GM12878 (cell line): ENCODE results near the gene TBC1D2B. TPM values are rescaled to one million over a fixed set of nuclear protein-coding genes. Genes with fewer than 3 reads are reported as not detected.

Experiments
- ATAC-seq: fragments of 200-7000 bp; cut with Tn5 transposase; 3 replicates; pipeline ENCODE4 v1.9.1; 2020; ENCODE audit warnings: mild to moderate bottlenecking, moderate library complexity
- BruUV-seq: library from RNA; stranded (reverse); fragments of 400-500 nt; replicated peaks from 2 replicates; lab custom pipeline; 2021; lab: Mats Ljungman, UMichigan
- CTCF ChIA-PET: fragments of 300-600 bp; sonication (Branson Sonifier 250); formaldehyde crosslinking; extraction: SDS; loops from one replicate; lab custom pipeline; 2021; ENCODE audit warnings: inconsistent platforms; lab: Yijun Ruan, JAX
- POLR2A ChIA-PET: fragments of 350-600 bp; formaldehyde crosslinking; extraction: SDS; loops from one replicate; lab custom pipeline; 2021; ENCODE audit warnings: inconsistent platforms; lab: Charles Lee
- RAD21 ChIA-PET: fragments of 300-600 bp; sonication (Branson Sonifier 250); formaldehyde crosslinking; loops from one replicate; lab custom pipeline; 2023; ENCODE audit warnings: antibody characterized with exemption; ENCODE audit not compliant: unreplicated experiment; lab: Charles Lee
- SMC1A ChIA-PET: fragments of 300-600 bp; sonication (Branson Sonifier 250); formaldehyde crosslinking; loops from one replicate; lab custom pipeline; 2023; ENCODE audit not compliant: unreplicated experiment, uncharacterized antibody; lab: Charles Lee
- DNase-seq: peaks from one replicate; pipeline ENCODE4 v3.0.0-alpha.2; 2011; ENCODE audit warnings: low read depth, low spot score
- FAIRE-seq: peaks from 3 replicates; lab custom pipeline; 2011; peaks lifted over from hg19 to GRCh38; lab: Jason Lieb, UNC
- H2AFZ ChIP-seq: 2 replicates; pipeline ENCODE4 v1.6.0; 2011; ENCODE audit warnings: low read depth, low read length, control low read depth; ENCODE audit not compliant: control insufficient read depth
- H3K27ac ChIP-seq: 2 replicates; pipeline ENCODE4 v1.5.1; 2011; ENCODE audit warnings: control low read depth; ENCODE audit not compliant: control insufficient read depth, insufficient read depth
- H3K27me3 ChIP-seq, 2 experiments: replicated peaks in 1 of 2; 2 replicates each; pipeline versions ENCODE4 v1.6.0 to v1.6.1; 2011; ENCODE audit warnings: low read length in 1 of 2; ENCODE audit not compliant: control insufficient read depth in 2 of 2, insufficient read depth in 2 of 2
- H3K36me3 ChIP-seq, 2 experiments: 2 replicates each; pipeline ENCODE4 v1.5.1; 2011; ENCODE audit warnings: low read length in 1 of 2; ENCODE audit not compliant: control insufficient read depth in 2 of 2, insufficient read depth in 2 of 2
- H3K4me1 ChIP-seq: 2 replicates; pipeline ENCODE4 v1.6.1; 2011; ENCODE audit warnings: mild to moderate bottlenecking, low read length, moderate library complexity, mixed read lengths; ENCODE audit not compliant: control insufficient read depth, insufficient read depth
- H3K4me2 ChIP-seq: 2 replicates; pipeline ENCODE4 v1.6.0; 2011; ENCODE audit warnings: control low read depth; ENCODE audit not compliant: control insufficient read depth, insufficient read depth
- H3K4me3 ChIP-seq: fragments of 200-600 bp; sonication (generic); 2 replicates; pipeline ENCODE4 v1.5.1; 2016
- H3K79me2 ChIP-seq: 2 replicates; pipeline ENCODE4 v1.6.0; 2011; ENCODE audit warnings: low read length; ENCODE audit not compliant: control insufficient read depth, insufficient read depth
- H3K9ac ChIP-seq: 2 replicates; pipeline ENCODE4 v1.8.0; 2011; ENCODE audit warnings: low read length, control low read depth, mixed read lengths; ENCODE audit not compliant: control insufficient read depth, insufficient read depth
- H3K9me3 ChIP-seq: replicated peaks from 3 replicates; pipeline ENCODE4 v1.5.1; 2011; ENCODE audit warnings: mild to moderate bottlenecking, low read length; ENCODE audit not compliant: control insufficient read depth, insufficient read depth
- H4K20me1 ChIP-seq: 2 replicates; pipeline ENCODE4 v1.6.0; 2011; ENCODE audit not compliant: control insufficient read depth, insufficient read depth
- ASH2L ChIP-seq: fragments of 300-600, 200-600 bp; sonication (generic); IDR thresholded peaks from 2 replicates; pipeline ENCODE4 v1.6.1; 2017; ENCODE audit warnings: low read depth, mild to moderate bottlenecking, borderline replicate concordance
- ATF7 ChIP-seq: fragments of 450-650 bp; IDR thresholded peaks from 2 replicates; pipeline ENCODE4 v1.6.1; 2016; ENCODE audit warnings: low read depth, mild to moderate bottlenecking
- HDGF ChIP-seq: fragments of 450-650 bp; IDR thresholded peaks from 2 replicates; pipeline ENCODE4 v1.6.1; 2016; ENCODE audit warnings: antibody characterized with exemption
- IKZF1 ChIP-seq: fragments of 450-650 bp; conservative IDR thresholded peaks from 2 replicates; pipeline ENCODE4 v1.6.1; 2017; ENCODE audit warnings: antibody characterized with exemption, mild to moderate bottlenecking
- NKRF ChIP-seq: fragments of 450-650 bp; conservative IDR thresholded peaks from 2 replicates; pipeline ENCODE4 v1.6.1; 2017; ENCODE audit warnings: mild to moderate bottlenecking, moderate library complexity
- POLR2A ChIP-seq: IDR thresholded peaks from 2 replicates; pipeline ENCODE4 v1.6.1; 2011; ENCODE audit warnings: low read depth, mild to moderate bottlenecking, low read length
- RELB ChIP-seq: fragments of 450-650 bp; IDR thresholded peaks from 2 replicates; pipeline ENCODE4 v1.6.1; 2017; ENCODE audit warnings: low read depth, mild to moderate bottlenecking, moderate library complexity
- YY1 ChIP-seq: IDR thresholded peaks from 2 replicates; pipeline ENCODE4 v1.6.1; 2011; ENCODE audit warnings: low read depth, mild to moderate bottlenecking, low read length
- WGBS: methylation state at CpG from one replicate; pipeline ENCODE4 v1.1.6; 2016; ENCODE audit warnings: low lambda C conversion rate; ENCODE audit not compliant: insufficient replicate concordance, insufficient coverage; ENCODE audit errors: missing lambda C conversion rate; 5-methylcytosine and 5-hydroxymethylcytosine counted together
- in situ Hi-C: fragments of 300-500 bp; cut with MboI; formaldehyde crosslinking; loops from 9 replicates; pipeline ENCODE4 v1.14.3; 2018; ENCODE audit warnings: mixed read lengths
- intact Hi-C: fragments of 100-400 bp; cut with micrococcal nuclease; formaldehyde crosslinking; loops from one replicate; pipeline ENCODE4 v1.14.2; 2022; ENCODE audit not compliant: unreplicated experiment
- polyA plus RNA-seq, 11 experiments: library from polyadenylated mRNA; depleted of rRNA in 4 of 11; unstranded in 6 of 11; stranded (reverse) in 5 of 11; fragments of >200 nt; fragmentation: Nextera tagmentation in 4 of 11; fragmentation: Illumina TruSeq in 1 of 11; extraction: Ambion mirVana in 4 of 11; extraction: Trizol in 1 of 11; gene quantifications; 1 replicate in 1 of 11; 2 replicates in 10 of 11; pipeline versions ENCODE4 v1.2.1 to v1.2.3, GENCODE V29; 2011 to 2016; ENCODE audit warnings: inconsistent platforms in 2 of 11, missing spikeins in 2 of 11, low read depth in 1 of 11
- total RNA-seq, 4 experiments: library from RNA; depleted of rRNA in 3 of 4; stranded (reverse); fragments of >200 nt in 3 of 4; fragmentation: Illumina TruSeq in 1 of 4; extraction: Trizol in 1 of 4; gene quantifications; 2 replicates each; pipeline versions ENCODE4 v1.2.1 to v1.2.3, GENCODE V29; 2013 to 2021
- TF ChIP-seq, protein P1 (sequence below): fragments of 450-650 bp; IDR thresholded peaks from 2 replicates; pipeline ENCODE4 v1.6.1; 2017; ENCODE audit warnings: mild to moderate bottlenecking, moderate library complexity

TBC1D2B gene
- total and polyA plus RNA-seq, 10 of the 15 experiments (the other 5 are each of a cell fraction or from before 2014, with no cell fraction given): 1.3 to 53.4 (median 19.4) TPM

DNA sequence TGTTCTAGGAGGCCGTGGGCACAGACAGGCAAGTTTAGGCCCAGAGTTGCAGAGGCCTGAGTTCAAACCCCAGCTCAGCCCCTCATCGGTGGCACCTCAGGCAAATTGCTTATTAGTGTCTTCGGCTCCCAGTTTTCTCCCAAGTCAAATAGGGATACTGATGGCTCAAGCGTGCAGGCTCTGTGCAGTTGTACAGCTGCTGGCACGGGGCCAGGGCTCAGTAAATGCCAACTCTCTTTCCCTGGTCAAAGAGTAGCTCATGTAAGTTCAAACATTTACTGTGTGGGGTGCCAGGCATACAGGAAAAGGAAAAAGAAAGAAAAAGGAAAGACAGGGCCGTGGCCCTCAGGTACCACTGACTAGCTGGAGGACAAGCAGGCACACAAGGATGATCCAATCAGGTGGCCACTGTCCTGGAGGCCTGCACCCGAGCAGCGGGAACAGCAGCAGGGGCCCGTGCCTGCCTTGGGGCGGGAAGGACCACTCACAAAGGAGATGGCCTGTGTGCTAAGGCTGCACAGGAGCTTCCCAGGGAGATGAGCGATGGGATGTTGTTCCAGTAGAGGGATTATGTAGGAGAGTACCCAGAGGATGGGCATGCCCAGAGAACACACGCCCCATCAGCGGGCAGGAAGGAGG, 70.8 kb downstream of the TBC1D2B start (continued):
- TF ChIP-seq IKZF1 (no peak), ASH2L (no peak)

DNA sequence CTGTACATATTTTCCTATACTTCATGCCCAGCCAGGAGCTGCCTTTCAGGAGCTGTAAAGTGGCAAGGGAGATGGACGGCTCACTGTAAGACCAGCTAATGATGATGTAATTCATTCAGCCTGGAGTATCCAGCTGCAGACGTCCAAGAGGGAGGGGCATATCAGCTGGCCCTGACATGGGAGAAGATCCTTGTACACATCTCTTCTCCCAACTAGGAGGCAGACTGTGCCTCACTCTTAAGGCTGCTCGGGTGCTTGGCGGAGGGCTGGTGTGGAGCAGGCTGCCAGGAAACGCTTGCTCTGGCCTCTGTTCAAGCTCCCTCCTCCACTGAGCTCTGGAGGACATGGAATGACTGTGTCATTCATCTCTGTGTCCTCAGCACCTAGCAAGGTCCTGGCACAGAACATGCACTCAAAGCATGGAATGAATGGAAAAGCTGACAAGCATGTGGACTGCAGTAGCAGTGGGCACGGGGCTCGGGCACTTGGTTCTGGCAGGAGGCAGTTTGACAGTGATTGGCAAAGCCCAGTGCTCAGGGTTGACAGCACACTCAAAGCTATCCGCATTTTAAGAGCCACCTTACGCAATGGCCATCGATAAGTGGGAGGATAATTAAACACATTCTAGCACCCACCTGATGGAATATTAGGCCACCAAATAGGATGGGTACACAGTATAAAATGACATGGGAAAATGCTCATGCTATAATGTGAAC, 72.4 kb downstream of the TBC1D2B start:
- DNase-seq (no peak), FAIRE-seq (no peak), ATAC-seq (no peak; the same call in 2 of the 3 replicates)
- H4K20me1 ChIP-seq: no peaks in the 10 kb centered on the region
- no peaks in the 10 kb centered on the region for H3K27me3 ChIP-seq
- H3K79me2 ChIP-seq: no peaks in the 10 kb centered on the region; the same call in 1 of the 2 replicates
- peaks cover 17% of the 10 kb centered on the region for H3K4me1 ChIP-seq
- peak overlapping the region; percentile 80 for H3K27ac ChIP-seq
- H2AFZ ChIP-seq: no peak overlapping the region
- ChIA-PET RAD21 (interaction anchor here (0.6 to 2.0 kb wide), 17 partner anchors 11 to 235 kb away, joined by 3 to 22 read pairs (median 5); no protein-coding TSS in a partner anchor), SMC1A (interaction anchor here (0.8 to 3.7 kb wide), 18 partner anchors 11 to 668 kb away, joined by 3 to 28 read pairs (median 4); no protein-coding TSS in a partner anchor), CTCF (interaction anchor here (0.6 to 9.4 kb wide), 16 partner anchors 9 to 107 kb away, joined by 3 to 60 read pairs (median 4); no protein-coding TSS in a partner anchor), POLR2A (interaction anchor here (0.6 to 1.4 kb wide), 7 partner anchors 12 to 65 kb away, joined by 3 to 4 read pairs (median 3); no protein-coding TSS in a partner anchor)
- H3K36me3 ChIP-seq: peaks cover 19 to 32% of the 10 kb centered on the region in 2 experiments; a peak in 3 of 4 replicates
- 0 out of 2 replicates have a peak, but pooled peaks have one; percentile 13 for TF ChIP-seq HDGF
- no peak for TF ChIP-seq YY1
- TF ChIP-seq ATF7: peak; percentile 8; the same call in 1 of the 2 replicates
- TF ChIP-seq, protein P1, sequence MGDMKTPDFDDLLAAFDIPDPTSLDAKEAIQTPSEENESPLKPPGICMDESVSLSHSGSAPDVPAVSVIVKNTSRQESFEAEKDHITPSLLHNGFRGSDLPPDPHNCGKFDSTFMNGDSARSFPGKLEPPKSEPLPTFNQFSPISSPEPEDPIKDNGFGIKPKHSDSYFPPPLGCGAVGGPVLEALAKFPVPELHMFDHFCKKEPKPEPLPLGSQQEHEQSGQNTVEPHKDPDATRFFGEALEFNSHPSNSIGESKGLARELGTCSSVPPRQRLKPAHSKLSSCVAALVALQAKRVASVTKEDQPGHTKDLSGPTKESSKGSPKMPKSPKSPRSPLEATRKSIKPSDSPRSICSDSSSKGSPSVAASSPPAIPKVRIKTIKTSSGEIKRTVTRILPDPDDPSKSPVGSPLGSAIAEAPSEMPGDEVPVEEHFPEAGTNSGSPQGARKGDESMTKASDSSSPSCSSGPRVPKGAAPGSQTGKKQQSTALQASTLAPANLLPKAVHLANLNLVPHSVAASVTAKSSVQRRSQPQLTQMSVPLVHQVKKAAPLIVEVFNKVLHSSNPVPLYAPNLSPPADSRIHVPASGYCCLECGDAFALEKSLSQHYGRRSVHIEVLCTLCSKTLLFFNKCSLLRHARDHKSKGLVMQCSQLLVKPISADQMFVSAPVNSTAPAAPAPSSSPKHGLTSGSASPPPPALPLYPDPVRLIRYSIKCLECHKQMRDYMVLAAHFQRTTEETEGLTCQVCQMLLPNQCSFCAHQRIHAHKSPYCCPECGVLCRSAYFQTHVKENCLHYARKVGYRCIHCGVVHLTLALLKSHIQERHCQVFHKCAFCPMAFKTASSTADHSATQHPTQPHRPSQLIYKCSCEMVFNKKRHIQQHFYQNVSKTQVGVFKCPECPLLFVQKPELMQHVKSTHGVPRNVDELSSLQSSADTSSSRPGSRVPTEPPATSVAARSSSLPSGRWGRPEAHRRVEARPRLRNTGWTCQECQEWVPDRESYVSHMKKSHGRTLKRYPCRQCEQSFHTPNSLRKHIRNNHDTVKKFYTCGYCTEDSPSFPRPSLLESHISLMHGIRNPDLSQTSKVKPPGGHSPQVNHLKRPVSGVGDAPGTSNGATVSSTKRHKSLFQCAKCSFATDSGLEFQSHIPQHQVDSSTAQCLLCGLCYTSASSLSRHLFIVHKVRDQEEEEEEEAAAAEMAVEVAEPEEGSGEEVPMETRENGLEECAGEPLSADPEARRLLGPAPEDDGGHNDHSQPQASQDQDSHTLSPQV: no peak
- no peak for TF ChIP-seq NKRF
- no peak for TF ChIP-seq POLR2A
- no peak for TF ChIP-seq RELB
- intact Hi-C loops (loop anchor here (5.0 kb wide), 2 partner anchors 38 to 62 kb away; no protein-coding TSS in a partner anchor), in situ Hi-C loops (no loop called here)
- H3K9me3 ChIP-seq: no peaks in the 10 kb centered on the region
- H3K4me3 ChIP-seq: no peak overlapping the region
- no TSS peak for BruUV-seq
- 88% methylated on average over 10 of the region's 10 CpGs for WGBS
- peak overlapping the region; percentile 13; the same call in 1 of the 2 replicates for H3K4me2 ChIP-seq
- peak overlapping the region; percentile 40; the same call in 1 of the 2 replicates for H3K9ac ChIP-seq
